Endodermal cell (in vitro differentiated cells): ENCODE measurements around the gene GSG1L. TPM values are rescaled to one million over a fixed set of nuclear protein-coding genes. Genes with fewer than 3 reads are reported as not detected.

ENCODE experiments used
- DNase-seq: peaks from one replicate; pipeline ENCODE4 v3.0.0-alpha.2; 2017
- H3K27ac ChIP-seq: 2 replicates; pipeline ENCODE4 v1.5.1; 2013; ENCODE audit warnings: mild to moderate bottlenecking, low read depth, low read length, moderate library complexity
- H3K27me3 ChIP-seq: 2 replicates; pipeline ENCODE4 v1.6.1; 2013; ENCODE audit warnings: mild to moderate bottlenecking, low read length, moderate library complexity; ENCODE audit not compliant: insufficient read depth, control insufficient read depth, poor library complexity, severe bottlenecking
- H3K36me3 ChIP-seq: 2 replicates; pipeline ENCODE4 v1.7.0; 2013; ENCODE audit warnings: mild to moderate bottlenecking, low read length, moderate library complexity; ENCODE audit not compliant: control insufficient read depth, insufficient read depth
- H3K4me1 ChIP-seq: one replicate; pipeline ENCODE4 v1.7.0; 2013; ENCODE audit warnings: low read length; ENCODE audit not compliant: control insufficient read depth, insufficient read depth
- H3K4me3 ChIP-seq: 2 replicates; pipeline ENCODE4 v1.5.1; 2013; ENCODE audit warnings: mild to moderate bottlenecking, low read length, moderate library complexity
- H3K9ac ChIP-seq: 2 replicates; pipeline ENCODE4 v1.6.1; 2013; ENCODE audit warnings: mild to moderate bottlenecking, low read length, moderate library complexity; ENCODE audit not compliant: poor library complexity, severe bottlenecking; ENCODE audit errors: extremely low read depth
- H3K9me3 ChIP-seq: 2 replicates; pipeline ENCODE4 v1.6.1; 2013; ENCODE audit warnings: mild to moderate bottlenecking, low read length, moderate library complexity; ENCODE audit not compliant: control insufficient read depth
- H3K27ac Mint-ChIP-seq: 2 replicates; pipeline ENCODE4 v1.8.0; 2020; ENCODE audit warnings: mixed read lengths
- H3K27me3 Mint-ChIP-seq: 2 replicates; pipeline ENCODE4 v1.8.0; 2021; ENCODE audit warnings: mild to moderate bottlenecking, mixed read lengths; ENCODE audit not compliant: insufficient read depth
- H3K36me3 Mint-ChIP-seq: 2 replicates; pipeline ENCODE4 v1.8.0; 2020; ENCODE audit warnings: low read depth, mixed read lengths
- H3K4me1 Mint-ChIP-seq: 2 replicates; pipeline ENCODE4 v1.8.0; 2020; ENCODE audit warnings: mixed read lengths
- H3K4me3 Mint-ChIP-seq: 2 replicates; pipeline ENCODE4 v1.8.0; 2020; ENCODE audit warnings: mild to moderate bottlenecking, moderate library complexity, mixed read lengths
- H3K9me3 Mint-ChIP-seq: 2 replicates; pipeline ENCODE4 v1.8.0; 2020; ENCODE audit warnings: mild to moderate bottlenecking, mixed read lengths
- CTCF ChIP-seq: fragments of 200-600 bp; sonication (generic); conservative IDR thresholded peaks from 2 replicates; pipeline ENCODE4 v1.5.0; 2021; ENCODE audit warnings: antibody characterized with exemption, mild to moderate bottlenecking
- WGBS, 2 experiments: methylation state at CpG; one replicate each; pipeline versions ENCODE4 v1.1.5 to v1.1.7; 2013; ENCODE audit warnings: missing lambda C conversion rate in 2 of 2, mixed read lengths in 1 of 2; ENCODE audit not compliant: insufficient coverage in 1 of 2, insufficient read length in 1 of 2; 5-methylcytosine and 5-hydroxymethylcytosine counted together
- total RNA-seq, 2 donors: library from RNA; stranded (reverse); fragmentation: NEBNext Ultra II Directional in 1 of 2; extraction: Animal tissue kit (Norgen Biotek cat#: 25700) in 1 of 2; gene quantifications; 2 replicates in 1 of 2; 3 replicates in 1 of 2; pipeline ENCODE4 v1.2.1, GENCODE V29; 2021

The GSG1L gene
- total RNA-seq, 2 donors from 2014 or later = 0.24 TPM; not detected in 1

GRCh38 chr16:28064706-28065249 lies 1.3 kb upstream of the GSG1L start:
- Histone ChIP-seq H3K27ac (no peak overlapping the region), H3K9ac (no peak overlapping the region), H3K36me3 (no peaks in the 10 kb centered on the region), H3K4me3 (no peak overlapping the region), H3K4me1 (no peaks in the 10 kb centered on the region), H3K9me3 (no peaks in the 10 kb centered on the region), H3K27me3 (peaks cover 68% of the 10 kb centered on the region)
- no peak overlapping the region for H3K27ac Mint-ChIP-seq
- TF ChIP-seq CTCF = no peak
- DNase-seq = no peak
- WGBS, 2 experiments = 88 to 89% methylated on average over 12 to 15 of the region's 15 CpGs
- H3K27me3 Mint-ChIP-seq = peaks cover 64% of the 10 kb centered on the region
- peaks cover 9% of the 10 kb centered on the region for H3K4me1 Mint-ChIP-seq
- H3K4me3 Mint-ChIP-seq = no peak overlapping the region
- H3K36me3 Mint-ChIP-seq = no peaks in the 10 kb centered on the region
- H3K9me3 Mint-ChIP-seq = no peaks in the 10 kb centered on the region

DNA sequence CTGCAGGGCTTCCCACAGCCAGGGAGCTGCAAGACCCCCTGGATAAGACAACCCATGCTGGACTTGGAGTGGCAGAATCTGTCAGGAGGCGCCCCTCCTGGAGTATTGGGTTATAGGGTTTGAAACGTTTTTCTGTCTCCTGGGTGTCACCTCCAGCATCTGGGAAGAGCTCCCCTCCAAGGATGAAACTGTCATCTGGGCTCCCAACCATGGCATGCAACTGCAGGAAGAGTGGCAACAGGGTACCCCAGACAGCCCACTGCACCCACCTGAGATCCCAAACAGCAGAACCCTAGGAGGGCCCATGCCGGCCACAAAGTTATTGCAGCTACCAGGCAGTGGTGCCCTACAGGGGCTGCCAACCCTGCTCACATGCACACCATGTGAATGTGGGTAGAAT lies 636 bp upstream of the GSG1L start:
- no peaks in the 10 kb centered on the region for H3K36me3 ChIP-seq
- no peaks in the 10 kb centered on the region for H3K4me1 ChIP-seq
- H3K27me3 Mint-ChIP-seq = peaks cover 71% of the 10 kb centered on the region
- H3K9ac ChIP-seq = no peak overlapping the region
- H3K9me3 Mint-ChIP-seq = no peaks in the 10 kb centered on the region
- peaks cover 9% of the 10 kb centered on the region for H3K4me1 Mint-ChIP-seq
- H3K36me3 Mint-ChIP-seq = no peaks in the 10 kb centered on the region
- H3K4me3 ChIP-seq = no peak overlapping the region
- H3K27ac Mint-ChIP-seq = no peak overlapping the region
- no peak for DNase-seq
- H3K27me3 ChIP-seq = peaks cover 74% of the 10 kb centered on the region
- TF ChIP-seq CTCF = no peak
- H3K9me3 ChIP-seq = no peaks in the 10 kb centered on the region
- H3K4me3 Mint-ChIP-seq = peak overlapping the region; percentile 42
- 70% methylated on average over 3 of the region's 3 CpGs; no CpG with 5 or more reads in 1 of the 2 experiments for WGBS, 2 experiments
- H3K27ac ChIP-seq = no peak overlapping the region

- no peak for TF ChIP-seq CTCF
- Mint-ChIP-seq H3K9me3 (no peaks in the 10 kb centered on the region), H3K4me3 (peak overlapping the region; percentile 42), H3K27ac (no peak overlapping the region), H3K4me1 (peaks cover 7% of the 10 kb centered on the region), H3K27me3 (peaks cover 79% of the 10 kb centered on the region), H3K36me3 (no peaks in the 10 kb centered on the region)
- peak; percentile 68 for DNase-seq
- Histone ChIP-seq H3K27me3 (peaks cover 81% of the 10 kb centered on the region), H3K4me3 (no peak overlapping the region), H3K9ac (no peak overlapping the region), H3K4me1 (no peaks in the 10 kb centered on the region), H3K27ac (no peak overlapping the region), H3K9me3 (no peaks in the 10 kb centered on the region), H3K36me3 (no peaks in the 10 kb centered on the region)
- WGBS, 2 experiments = 0% methylated on average over 7 to 99 of the region's 99 CpGs
Measured at GRCh38 chr16:28062847-28063521, 530 bp downstream of the GSG1L start.
